SIG-M5 (cell line): Measurements from ENCODE around the gene HSF2.

Source experiments
- DNase-seq: peaks from one replicate; lab custom pipeline; 2025; lab: John Stamatoyannopoulos, UW

HSF2 gene, protein sequence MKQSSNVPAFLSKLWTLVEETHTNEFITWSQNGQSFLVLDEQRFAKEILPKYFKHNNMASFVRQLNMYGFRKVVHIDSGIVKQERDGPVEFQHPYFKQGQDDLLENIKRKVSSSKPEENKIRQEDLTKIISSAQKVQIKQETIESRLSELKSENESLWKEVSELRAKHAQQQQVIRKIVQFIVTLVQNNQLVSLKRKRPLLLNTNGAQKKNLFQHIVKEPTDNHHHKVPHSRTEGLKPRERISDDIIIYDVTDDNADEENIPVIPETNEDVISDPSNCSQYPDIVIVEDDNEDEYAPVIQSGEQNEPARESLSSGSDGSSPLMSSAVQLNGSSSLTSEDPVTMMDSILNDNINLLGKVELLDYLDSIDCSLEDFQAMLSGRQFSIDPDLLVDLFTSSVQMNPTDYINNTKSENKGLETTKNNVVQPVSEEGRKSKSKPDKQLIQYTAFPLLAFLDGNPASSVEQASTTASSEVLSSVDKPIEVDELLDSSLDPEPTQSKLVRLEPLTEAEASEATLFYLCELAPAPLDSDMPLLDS

GRCh38 chr6:122399348-122400120 is at the start of gene HSF2:
TSS of gene HSF2 (plus strand) at chr6:122399652. CDS start at chr6:122399738, 86 bp downstream.
- peak; percentile 71 for DNase-seq

DNA sequence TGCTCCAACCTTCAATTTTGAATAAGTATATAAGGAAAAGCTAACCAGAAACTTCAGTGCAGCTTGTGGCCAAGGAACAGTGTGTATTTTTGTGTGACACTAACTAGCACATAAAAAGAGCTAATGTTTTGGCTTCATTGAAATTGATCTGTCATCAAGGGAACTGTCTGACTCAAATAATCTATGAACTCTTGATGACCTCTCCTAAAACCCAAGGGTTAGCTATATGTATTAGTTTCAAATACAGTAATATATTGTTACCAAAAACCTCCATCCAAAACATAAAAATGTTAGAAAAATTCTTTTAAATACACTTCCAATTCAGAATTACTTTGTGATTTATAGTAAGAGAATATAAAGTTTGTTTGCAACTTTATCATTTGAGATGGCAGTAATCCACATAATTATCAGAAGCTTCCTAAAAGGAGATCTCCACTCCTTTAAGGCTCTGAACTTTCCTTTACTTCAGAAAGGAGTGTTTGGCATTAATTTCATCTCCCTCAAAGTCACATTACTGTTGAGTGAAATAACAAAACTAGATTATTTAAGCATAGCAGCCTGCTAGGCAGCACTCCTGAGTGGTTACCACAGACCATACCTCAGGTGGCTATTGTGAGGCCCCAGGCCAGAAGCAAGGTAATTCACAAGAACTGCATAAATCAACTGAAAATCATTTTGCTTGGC is 46.3 kb upstream of the HSF2 start:
- no peak for DNase-seq

- DNase-seq = no peak
Observed at GRCh38 chr6:122360809-122361208, 38.6 kb upstream of the HSF2 start.

DNA sequence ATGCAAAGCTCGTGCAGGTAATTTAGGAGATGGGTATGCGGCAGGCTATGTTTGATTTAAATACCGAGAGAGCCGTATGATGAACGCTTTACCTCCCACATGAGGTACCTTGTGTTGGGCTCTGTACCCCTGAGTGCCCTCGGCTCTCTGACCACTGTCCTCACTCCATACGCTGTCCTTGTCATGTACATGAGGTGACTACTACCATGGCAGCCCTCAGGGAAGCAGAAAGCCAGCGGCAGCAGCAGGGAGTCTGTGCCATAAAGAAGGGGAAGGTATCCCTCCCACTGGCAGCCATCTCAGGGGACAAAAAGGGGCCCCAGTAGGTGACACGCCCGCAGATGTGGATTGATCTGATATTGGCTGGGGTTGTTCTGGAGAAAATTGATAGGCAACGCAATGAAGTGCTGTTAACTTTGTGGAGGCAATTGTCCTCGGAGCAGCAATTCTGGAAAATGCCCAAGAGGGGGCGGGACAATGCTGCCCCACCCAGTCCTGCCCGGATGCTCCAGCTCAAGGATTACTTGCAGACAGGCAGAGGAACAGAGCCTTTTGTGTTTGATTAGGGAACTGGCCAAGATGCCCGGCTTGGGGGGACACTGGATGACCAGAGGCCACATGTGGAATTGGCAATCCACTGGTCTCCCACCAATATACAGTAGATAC is 38.0 kb upstream of the HSF2 start:
- DNase-seq = no peak

DNA sequence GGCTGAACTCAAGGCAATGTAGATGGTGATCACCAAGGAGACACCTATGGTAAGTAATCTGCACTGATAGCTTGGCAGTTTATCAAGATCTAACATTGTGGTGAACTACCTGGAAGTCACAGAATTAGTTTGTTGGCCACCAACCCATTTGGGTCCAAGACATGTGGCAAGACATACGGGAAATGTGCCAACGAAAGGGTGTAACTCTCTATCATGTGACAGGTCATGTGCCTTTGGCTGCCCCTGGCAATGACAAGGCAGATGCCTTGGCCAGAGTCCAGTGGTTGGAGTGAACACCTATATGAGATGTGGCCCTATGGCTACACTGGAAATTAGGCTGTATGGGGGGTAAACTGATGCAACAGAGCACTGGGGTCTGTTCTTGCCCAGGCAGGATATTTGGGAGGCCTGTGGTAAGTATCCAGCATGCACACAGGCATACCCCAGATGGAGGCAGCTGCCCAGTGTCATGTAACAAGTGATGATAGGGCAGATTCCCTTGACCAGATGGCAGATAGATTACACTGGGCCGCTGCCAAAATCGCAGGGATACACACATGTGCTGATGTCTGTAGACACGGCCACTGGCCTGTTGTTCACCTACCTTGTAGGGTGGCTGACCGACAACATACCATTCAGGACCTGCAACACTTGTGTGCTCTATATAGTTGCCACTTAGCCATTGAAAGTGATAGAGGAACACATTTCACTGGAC is 35.5 kb upstream of the HSF2 start:
- DNase-seq = no peak

GRCh38 chr6:122365775-122366403 is 33.6 kb upstream of the HSF2 start:
- DNase-seq = no peak

GRCh38 chr6:122367171-122367570 is 32.3 kb upstream of the HSF2 start:
- no peak for DNase-seq

DNA sequence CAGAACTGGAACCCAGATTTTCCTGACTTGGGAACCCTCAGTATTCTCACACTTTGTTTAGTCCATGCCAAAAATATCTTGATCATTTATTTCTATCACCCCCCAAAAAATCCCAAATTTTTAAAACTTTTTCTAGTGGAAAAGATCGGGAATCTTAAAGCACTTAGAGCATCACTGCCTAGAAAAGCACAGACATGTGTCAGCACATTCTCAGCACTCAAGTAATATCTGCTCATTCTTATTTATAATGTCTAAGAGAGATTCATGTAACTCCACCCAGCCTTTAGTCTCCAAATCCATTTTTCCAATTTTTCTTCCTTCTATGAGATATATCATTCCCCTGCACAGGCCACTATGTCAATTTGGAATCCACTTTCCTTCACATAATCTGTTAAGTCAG is 29.9 kb upstream of the HSF2 start:
- no peak for DNase-seq

DNA sequence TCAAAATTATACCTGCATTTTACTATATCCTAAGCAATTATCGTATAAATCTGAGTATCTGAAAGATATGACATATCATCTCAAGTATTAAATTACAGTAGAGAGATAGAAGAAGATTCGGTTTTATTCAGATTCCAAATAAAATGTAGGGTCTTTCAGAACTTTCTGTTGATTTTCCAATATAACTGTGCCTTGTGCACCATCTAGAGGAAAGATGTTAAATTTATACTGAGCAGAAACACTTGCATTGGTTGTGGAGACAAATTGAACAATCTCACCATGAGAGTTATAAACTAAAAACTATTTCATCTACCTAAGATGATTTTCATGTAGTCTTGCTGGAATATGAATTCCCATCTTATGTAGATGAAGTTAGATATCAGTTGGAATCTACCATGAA is 26.8 kb upstream of the HSF2 start:
- no peak for DNase-seq

DNA sequence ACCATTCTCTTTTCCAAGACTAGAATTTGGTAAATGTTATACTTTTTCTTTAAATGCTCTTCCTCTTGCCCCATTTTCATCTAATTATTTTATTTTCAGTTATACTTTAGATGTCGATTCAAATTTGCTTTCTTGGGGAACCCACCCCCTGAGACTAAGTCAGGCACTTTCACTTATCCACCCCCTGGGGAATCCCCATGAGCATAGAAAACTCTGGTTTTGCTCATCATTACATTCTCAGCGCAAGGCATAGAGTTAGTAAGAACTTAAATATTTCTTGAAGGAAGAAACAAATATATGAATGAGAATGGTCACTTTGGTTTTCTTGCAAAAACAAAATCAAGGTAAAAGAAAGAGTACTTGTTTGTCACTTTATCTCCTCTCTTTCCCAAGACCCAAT is 25.1 kb upstream of the HSF2 start:
- no peak for DNase-seq

- DNase-seq = no peak
Observed at GRCh38 chr6:122376246-122376645, 23.2 kb upstream of the HSF2 start.

DNA sequence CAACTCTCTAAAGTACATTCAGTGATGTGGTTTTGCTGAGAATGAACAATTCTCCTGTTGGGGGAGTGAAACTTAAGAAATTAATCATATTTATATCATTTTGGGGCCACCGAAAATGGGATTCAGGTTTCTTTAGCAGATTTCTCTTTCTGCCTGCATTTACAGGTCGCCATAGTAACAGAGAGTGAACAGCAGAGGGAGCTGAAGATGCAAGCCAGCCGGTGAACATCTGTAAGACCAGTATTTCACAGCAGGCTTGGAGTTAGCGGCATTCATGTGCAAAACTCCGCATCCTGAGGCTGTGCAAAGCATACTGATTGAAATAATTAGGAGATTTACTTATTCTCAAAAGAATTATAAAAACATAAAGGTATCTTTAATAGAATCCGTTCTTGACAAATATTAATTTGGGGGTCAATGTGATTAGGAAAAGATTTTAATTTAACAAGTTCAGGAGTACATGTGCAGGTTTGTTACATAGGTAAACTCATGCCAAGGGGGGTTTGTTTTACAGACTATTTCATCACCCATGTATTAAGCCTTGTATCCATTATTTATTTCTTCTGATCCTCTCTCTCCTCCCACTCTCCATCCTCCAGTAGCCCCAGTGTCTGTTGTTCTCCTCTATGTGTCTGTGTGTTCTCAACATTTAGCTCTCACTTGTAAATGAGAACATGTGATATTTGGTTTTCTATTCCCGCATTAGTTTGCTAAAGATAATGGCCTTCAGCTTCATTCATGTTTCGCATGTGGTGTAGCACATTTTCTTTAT is 17.8 kb upstream of the HSF2 start:
- peak; percentile 16 for DNase-seq

GRCh38 chr6:122385857-122386612 is 13.4 kb upstream of the HSF2 start:
- DNase-seq = no peak

DNA sequence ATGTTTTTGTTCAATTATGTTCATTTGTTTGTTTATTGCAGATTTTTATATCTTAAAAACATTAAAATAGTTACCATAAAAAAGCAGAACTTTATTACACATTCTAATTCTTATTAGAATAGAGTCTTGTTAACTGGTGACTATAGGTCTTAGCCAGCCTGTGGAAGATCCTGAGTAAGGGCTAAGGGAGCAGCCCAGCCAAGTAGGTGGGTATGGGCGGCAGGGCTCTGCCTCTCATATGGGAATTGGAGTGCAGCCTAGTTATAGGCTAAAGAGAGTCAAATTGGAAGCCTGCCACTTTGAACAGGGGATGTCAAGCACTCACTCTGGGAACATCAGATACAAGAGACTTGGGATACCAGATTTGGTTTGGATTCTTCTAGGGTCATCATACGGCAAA is 10.5 kb upstream of the HSF2 start:
- DNase-seq = no peak

DNA sequence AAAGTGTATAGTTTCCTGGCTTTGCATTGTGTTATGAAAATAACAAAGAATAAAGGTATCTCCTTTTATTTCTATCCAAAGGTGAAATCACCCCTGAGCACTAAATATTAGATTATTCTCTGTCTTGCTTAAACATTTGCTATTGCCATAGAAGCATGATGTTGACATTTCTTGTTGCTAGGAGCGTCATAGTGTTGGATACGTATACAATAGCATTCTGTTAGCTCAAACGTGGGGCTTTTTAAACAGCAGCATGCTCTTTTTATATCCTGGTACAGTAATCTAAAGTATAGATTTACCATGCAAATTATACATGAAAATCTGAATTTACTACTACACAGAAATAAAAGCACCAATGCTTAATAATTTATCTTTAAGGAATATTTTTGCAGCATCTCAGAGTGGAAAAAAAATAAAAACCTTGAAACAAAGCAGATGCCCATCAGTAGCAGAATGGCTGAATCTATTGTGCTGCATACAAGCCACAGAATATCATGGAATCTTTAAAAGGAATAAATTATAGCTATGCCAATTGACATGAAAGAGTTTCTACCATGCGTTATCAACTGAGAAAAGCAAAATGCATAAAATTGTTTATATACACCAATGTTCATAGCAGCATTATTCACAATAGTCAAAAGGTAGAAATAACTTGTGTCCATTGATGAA is 9.6 kb upstream of the HSF2 start:
- DNase-seq = no peak

DNA sequence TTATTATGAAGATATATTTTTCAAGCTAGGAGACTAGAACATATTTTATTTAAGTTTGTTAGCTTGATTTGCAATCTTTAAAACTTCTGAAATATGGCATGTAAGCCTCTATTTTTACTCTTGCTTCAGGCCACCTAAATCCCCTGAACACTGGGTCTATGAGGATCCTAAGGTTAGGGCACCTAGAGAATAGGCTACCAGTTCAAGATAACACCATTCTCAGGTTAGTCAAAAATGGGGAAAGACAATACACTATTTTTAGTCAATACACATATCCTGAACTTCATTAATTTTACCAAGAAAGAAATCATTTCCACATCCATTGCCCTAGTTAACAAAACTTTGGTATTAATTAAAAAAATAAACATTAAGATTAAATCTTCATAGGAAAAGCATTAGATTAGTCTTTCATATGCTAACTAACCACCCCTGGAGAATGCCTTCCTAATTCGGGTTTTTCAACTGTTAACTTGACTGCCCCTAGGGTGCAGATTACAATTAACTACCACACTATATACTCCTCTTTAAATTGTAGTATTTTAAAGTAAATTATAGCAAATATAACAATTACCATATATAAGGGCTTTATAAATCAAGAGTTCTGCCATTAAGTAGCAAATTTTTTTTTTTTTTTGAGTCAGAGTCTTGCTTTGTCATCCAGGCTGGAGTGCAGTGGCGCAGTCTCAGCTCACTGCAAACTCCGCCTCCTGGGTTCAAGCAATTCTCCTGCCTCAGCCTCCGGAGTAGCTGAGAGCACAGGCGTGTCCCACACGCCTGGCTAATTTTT is 6.7 kb upstream of the HSF2 start:
- no peak for DNase-seq

DNA sequence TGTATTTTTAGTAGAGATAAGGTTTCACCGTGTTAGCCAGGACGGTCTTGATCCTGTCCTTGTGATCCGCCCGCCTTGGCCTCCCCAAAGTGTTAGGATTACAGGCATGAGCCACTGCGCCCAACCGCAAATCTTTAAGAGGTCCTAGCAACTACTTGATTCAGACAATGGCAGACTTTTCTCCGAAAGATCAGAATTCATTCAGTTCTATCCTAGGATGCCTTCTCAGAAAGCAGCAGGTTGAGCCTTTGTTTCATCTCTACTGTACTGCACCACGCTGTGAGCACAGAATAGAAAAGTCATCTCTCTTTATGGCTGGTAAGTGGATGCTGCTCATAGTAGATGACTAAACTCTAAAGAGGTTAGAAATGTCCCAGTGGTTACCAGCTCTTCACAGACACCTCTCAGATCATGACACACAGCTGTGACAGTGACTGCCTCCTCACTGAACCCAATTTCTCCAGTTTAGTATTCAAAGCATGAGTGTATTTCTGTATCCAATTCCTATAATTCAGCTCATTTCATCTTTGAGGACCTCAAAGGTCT is 6.0 kb upstream of the HSF2 start:
- no peak for DNase-seq

GRCh38 chr6:122394016-122394415 is 5.4 kb upstream of the HSF2 start:
- no peak for DNase-seq
